ENCODE measurements around the gene IGSF9.

IGSF9 gene

DNA sequence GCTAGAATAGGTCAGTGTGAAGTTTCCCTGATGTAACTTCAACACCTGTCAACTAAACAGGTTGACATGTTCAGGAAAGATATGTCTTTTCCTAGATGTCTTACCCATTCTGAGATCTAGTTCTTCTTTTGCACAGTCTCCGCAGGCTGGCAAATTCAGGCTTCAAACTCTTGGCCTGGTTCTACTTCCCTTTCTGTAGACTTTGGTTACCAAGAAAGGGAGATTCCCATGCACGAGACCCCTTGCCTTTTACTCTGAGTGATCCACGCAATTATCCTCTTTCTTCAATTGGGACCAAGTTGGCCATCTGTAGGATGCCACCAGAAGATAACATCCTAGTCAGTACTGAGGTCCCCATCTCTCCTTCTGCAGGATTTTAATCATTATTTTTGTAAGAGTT, 47.5 kb downstream of the IGSF9 start:
- DNase-seq (ENCODE audit: low read depth in 2 of 2), result no peak

GRCh38 chr1:159896546-159896930, 48.9 kb downstream of the IGSF9 start:
- no peak for DNase-seq (ENCODE audit: low read depth in 2 of 2)

DNA sequence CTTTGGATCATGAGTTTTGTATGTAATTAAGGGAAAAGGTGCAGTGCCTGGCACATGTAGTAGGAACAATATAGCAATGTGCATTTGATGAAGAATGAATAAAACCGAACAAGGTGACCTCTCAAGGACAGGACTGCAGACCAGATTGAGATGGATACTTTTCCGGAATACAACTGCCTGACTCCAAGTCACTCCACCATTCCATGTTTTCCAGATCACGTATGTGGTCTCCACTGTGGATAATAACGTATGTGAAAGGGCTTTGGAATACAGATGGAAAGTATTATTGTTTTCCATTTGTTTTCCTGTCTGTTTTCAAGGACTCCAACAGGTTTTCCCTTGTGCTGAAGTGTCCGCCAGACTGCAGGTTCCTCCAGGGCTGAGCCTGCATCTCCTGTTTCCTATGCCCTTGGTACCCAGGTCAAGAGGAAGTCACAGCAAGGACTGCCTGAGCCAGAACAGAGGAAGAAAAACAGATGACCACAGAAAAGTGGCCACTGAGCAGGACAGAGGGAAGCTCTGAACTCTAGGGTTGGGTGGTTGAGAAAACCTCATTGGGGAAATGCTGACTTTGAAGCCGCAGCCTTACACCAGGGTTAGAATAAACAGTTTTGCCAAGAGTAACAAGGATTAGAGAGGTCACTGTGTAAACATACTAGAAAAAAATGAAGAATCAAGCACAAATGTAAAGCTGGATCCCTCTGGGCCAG, 49.4 kb downstream of the IGSF9 start:
- DNase-seq (ENCODE audit: low read depth in 2 of 2), result no peak

DNA sequence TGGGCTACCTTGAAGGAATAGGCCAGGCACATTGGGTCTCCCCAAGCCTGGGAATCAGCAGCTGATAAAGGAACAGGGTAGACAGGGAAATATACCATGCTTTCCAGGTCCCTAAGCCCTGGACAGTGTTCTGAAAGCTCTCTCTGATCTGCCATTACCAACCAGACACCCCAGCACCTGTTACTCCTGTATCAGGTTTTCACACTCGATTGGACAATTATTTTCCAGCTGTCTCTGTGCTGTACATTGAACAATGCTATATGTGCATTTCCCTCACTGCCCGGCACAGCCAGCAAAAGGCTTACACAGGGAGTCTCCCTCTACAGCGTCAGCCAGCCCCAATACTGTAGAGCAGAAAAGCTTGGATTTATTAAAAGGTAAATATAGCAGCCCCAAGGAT, 50.1 kb downstream of the IGSF9 start:
- no peak for DNase-seq (ENCODE audit: low read depth in 2 of 2)

DNA sequence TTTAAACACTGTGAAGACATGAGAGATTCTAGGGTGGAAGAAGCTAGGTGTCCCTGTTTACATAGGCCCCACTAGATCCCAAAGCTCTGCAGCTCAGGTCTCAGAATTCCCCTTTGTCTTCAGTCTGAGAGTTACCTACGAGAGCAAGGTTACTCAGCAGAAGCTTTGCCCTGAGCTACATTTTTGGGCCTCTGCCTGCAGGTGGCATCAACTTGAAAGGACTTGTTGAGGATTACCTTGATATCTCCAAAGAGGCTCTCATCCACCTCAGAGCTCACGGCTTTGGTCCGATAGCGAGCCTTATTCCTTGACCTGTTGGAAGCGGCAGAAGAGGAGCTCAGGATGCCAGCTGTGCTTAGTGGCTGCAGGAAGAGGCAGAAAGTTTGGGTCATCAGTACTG, 52.5 kb downstream of the IGSF9 start:
- no peak for DNase-seq (ENCODE audit: low read depth in 2 of 2)

DNA sequence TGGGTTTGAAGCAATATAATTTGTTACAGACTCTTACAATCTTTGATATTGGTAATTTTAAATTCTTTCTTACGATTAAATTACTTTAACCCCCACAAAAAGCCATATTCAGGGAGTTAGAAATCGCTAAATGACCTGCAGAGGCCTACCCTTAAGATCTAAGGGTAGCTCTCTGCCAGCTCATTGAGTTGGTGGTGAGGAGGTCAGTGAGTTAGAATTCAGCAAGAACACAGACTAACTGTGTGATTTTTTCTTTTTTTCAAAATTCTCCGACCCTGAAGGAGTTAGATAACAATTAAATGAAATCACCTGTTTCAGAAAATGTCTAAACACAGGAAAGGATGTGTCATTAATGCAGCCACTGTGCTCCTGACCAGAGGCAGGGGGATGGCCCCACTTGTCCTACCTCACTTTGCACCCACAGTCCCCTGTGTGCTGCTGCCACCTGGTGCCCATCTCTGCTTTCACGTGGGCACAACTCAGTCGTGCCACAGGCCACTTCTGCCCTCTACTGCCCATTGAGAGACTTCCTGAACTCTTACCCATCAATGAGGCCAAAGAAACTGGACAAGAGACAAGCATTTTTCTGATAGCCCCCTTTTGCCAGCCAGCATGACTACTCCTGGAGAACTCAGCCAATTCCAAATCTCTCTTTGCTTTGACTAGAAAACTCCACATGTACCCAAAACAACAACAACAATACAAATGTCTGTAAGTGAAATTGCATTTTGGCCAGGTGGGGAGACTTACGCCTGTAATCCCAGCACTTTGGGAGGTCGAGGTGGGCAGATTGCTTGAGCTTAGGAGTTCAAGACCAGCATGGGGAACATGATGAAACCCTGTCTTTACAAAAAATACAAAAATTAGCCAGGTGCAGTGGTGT, 53.9 kb downstream of the IGSF9 start:
- peak; percentile 49 to 53 for DNase-seq (ENCODE audit: low read depth in 2 of 2)

- no peak for DNase-seq (ENCODE audit: low read depth in 2 of 2)
These were observed 55.0 kb downstream of the IGSF9 start for GRCh38 chr1:159890390-159890789.

DNA sequence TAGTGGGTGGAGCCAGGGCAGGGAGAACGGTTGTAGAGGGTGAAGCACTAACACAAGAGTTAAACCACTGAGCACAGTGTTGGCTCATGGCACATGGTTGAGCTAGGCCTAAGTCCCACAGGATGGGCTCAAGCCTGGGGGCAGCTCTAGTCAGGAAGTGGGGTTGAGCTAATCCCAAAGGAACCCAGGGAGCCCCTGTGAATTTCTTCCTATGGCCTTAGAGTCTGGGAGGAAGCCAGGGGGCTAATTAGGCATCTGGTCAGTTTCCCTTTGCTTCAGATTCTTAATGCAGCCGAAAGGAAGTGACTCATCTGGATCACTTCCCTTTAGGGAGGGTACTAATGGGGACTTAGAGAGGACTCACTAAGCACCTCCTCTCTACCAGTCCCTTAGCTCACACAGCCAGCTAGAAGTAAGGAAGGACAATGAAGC, 55.6 kb downstream of the IGSF9 start:
- peak; percentile 76 to 79 for DNase-seq (ENCODE audit: low read depth in 2 of 2)

GRCh38 chr1:159889202-159889601, 56.2 kb downstream of the IGSF9 start:
- no peak for DNase-seq (ENCODE audit: low read depth in 2 of 2)

DNA sequence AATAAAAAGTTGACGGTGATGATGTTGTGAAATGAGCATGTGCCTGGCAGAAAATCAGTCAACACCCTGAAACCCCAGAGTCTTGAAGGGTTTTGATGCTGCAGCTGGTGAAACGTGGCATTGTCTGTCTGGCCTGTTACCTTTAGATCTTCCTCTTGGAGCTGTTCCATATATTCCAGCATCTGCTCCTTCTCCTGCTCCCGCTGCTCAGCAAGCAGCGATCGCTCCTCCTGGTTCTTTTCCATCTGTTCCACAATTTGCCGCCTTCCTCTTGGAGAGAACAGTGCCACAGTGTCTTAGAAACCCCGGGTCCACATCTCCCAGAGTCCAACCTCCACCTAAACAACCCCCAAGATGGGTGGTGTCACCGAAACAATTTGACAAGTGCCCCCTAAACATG, 61.1 kb downstream of the IGSF9 start:
- no peak for DNase-seq (ENCODE audit: low read depth in 2 of 2)

GRCh38 chr1:159883134-159883533, 62.3 kb downstream of the IGSF9 start:
- no peak for DNase-seq (ENCODE audit: low read depth in 2 of 2)

GRCh38 chr1:159882527-159882862, 62.9 kb downstream of the IGSF9 start:
- DNase-seq (ENCODE audit: low read depth in 2 of 2), result no peak

DNA sequence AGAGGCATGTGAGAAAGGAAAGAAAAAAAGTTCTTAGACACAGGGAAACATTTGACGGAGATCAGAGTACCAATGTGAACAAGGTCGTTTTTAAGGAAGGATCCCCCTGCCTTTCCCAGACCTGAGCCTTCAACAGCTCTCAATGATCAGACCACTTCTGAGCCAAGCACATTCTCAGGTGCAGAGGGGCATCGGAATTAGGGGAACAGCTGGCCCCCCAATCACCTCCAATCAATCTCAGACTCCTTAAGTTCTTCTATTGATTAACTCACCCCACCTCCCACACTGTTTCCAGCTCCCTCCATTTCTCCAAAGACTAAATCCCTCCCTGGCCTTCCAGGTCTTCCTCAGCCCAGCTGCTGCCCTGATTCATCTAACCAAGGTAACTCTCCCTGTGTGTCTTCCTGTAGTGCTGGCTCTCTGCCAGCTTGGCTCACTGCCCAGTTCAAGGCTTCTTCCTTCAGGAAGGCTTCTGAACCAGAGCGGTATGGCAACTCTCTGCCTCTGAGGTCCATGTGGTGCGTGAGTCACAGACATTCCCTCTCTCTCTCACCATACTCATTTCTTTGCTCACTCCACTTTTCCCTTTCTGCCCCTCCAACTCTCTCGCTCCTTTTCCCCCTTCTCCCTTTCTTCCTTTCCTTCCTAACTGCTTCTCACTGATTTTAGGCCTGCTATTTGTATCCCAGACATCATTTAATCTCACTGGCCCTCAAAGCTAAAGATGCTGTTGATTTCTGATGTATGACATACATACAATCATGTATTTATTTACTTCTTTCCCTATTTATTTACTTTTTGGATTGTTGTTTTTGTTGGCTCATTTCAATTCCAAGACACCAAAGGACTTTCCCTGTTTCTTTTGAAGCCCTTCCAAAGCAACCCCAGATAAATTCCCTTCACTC, 63.5 kb downstream of the IGSF9 start:
- DNase-seq (ENCODE audit: low read depth in 2 of 2), result peak; percentile 92 to 93

DNA sequence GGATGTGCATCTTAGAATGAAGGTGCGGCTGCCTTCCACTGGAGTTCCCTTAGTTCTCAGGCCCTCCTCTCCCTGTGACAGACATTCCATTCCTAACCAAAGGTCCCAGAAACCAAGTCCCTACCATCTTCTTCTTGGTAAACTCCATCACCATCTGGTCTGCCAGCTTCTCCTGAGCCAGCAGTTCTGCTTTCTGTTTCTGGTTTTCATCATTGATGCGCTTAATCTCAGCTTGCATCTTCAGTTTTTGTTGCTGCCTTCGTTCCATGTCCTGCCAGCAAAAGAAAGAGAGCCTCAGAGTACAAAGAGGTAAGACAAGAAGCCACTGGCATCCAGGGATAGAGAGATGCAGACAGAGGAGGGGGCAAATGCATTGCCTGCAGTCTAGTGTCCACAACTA, 65.0 kb downstream of the IGSF9 start:
- no peak for DNase-seq (ENCODE audit: low read depth in 2 of 2)

GRCh38 chr1:159879977-159880376, 65.4 kb downstream of the IGSF9 start:
- peak; percentile 30 to 33 for DNase-seq (ENCODE audit: low read depth in 2 of 2)

GRCh38 chr1:159879136-159879535, 66.3 kb downstream of the IGSF9 start:
- no peak for DNase-seq (ENCODE audit: low read depth in 2 of 2)

GRCh38 chr1:159877695-159878444, 67.5 kb downstream of the IGSF9 start:
- no peak for DNase-seq (ENCODE audit: low read depth in 2 of 2)

All from fibroblast of skin of left biceps (primary cell).